NCI-H146 (cell line): Measurements from ENCODE around the gene UMODL1.
"Not testable (repeated sequence)": the region's sequence is repeated elsewhere in the genome, so short reads cannot be mapped to it uniquely, and the experiment has no call there.

Source experiments
- DNase-seq: peaks from one replicate; lab custom pipeline; 2025; lab: John Stamatoyannopoulos, UW

Gene UMODL1

GRCh38 chr21:42171091-42172053 lies 100.3 kb downstream of the UMODL1 start:
- peak; percentile 16 for DNase-seq

DNA sequence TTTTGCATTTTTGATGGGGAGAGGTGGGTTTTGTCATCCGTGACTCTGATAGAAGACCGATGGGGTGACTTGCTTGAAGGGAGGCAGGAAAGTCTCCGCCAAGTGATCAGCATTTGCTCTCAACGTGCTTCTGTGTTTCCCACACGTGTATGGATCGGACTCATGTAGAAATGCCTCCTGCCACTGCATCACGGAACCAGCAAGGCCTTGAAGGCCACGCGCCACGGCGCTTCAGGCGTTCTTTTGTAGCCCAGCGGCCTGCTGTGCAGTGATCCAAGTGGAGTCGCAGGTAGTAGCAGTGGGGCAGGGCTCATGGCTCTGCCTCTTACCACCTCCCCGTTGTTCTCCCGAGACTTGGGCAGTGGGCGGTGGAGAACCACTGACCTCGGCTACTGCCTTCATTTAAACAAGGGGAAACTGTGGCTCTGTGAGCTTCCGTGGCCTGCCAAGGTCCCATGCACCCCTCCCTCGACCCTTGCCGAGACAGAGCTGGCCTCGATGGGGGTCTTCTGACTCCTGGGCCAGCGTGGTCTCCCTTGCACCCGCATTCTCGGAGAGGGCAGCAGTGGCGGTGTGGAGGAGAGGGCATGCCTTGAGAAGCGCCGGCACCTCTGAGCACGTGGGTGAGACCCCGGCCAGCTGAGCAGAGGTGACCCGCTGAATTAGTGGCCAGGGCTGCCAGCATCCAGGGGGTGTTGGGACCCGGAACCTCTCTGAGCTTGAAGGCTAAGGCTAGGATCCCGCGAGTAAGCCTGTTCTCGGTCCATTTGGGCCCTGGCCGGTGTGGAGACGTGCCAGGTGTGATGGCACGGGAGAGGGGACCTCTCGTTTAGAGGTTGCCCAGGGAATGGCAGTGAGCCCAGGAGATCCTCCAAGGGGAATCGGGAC lies 101.7 kb downstream of the UMODL1 start:
- no peak for DNase-seq

- DNase-seq: no peak
These were observed 103.1 kb downstream of the UMODL1 start for GRCh38 chr21:42174173-42174572.

- DNase-seq: no peak
These were observed 104.1 kb downstream of the UMODL1 start for GRCh38 chr21:42175110-42175710.

DNA sequence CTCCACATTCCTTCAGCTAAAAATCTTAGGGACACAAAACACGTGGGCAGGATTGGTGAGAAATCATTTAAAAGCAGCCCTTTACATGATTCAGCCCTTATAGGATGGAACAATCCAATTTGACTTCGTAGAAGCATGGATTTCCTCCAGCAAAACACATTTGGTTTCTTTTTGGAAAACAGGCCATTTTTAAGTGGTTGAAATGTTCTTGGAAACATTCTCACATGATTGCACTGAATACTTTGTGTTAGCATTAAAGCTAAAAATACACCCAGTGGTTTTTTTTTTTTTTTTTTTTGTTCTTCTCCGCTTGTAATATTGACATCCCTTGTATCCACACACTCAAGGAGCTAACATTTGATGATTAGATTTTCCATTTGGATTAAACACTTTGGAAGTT lies 105.7 kb downstream of the UMODL1 start:
- DNase-seq: no peak

DNA sequence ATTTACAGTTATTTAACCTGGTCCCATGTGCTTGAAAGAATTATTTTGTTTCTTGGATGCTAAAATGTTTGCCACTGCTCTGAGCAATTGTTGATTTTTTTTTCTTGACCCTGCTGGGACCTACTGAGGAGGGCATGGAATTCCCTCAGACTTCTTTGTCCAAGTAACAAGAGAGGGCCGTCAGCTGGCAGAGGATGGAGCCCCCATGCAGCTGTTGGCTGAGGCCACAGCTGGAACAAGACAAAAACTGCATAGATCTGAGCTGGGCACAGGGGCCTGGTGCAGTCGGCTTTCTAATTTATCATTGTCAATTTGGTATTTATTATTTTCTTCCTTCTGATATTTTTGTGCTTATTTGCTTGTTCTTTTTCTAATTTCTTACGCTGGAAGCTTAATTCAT lies 108.2 kb downstream of the UMODL1 start:
- no peak for DNase-seq

GRCh38 chr21:42180001-42180400 lies 108.9 kb downstream of the UMODL1 start:
- DNase-seq: not testable (repeated sequence)

- DNase-seq: no peak
These were observed 111.7 kb downstream of the UMODL1 start for GRCh38 chr21:42182713-42183371.

- DNase-seq: no peak
These were observed 112.5 kb downstream of the UMODL1 start for GRCh38 chr21:42183374-42184266.

DNA sequence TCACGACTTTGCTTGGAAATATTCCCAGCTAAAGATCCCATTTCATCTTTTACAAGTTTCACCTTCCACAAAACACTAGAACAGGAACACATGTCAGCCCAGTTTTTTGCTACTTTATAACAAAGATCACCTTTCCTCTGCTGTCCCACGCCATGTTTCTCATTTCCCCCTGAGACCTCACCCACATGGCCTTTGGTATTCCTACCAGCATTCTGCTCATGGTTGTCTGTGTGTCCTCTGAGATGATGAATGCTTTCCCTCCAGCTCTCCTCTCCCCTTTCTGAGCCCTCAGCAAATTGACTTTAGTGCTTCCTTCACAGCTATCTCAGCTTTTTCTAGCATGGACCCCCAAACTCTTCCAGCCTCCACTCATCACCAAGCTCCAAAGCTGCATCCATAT lies 115.5 kb downstream of the UMODL1 start:
- no peak for DNase-seq

- no peak for DNase-seq
These were observed 117.0 kb downstream of the UMODL1 start for GRCh38 chr21:42187976-42188653.

DNA sequence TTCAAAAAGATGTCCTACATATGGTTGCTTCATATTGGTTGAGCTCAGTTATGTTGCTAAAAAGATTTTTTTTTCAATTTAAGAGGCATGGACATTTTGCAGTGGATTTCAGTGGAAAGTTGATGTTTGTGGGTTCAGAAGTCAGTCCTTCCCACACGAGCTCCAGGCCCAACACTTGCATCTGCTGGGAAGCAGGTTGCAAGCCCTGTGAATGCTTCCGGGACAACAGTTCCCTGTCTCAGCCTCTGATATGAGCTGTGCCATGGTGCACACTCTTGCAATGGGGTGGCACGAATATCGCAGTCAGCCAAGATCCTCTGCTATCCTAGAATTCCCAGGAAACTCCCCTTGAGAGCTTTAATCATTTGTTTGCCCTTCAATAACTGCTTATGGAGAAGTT lies 117.5 kb downstream of the UMODL1 start:
- no peak for DNase-seq

- DNase-seq: no peak
These were observed 118.3 kb downstream of the UMODL1 start for GRCh38 chr21:42189431-42189830.

DNA sequence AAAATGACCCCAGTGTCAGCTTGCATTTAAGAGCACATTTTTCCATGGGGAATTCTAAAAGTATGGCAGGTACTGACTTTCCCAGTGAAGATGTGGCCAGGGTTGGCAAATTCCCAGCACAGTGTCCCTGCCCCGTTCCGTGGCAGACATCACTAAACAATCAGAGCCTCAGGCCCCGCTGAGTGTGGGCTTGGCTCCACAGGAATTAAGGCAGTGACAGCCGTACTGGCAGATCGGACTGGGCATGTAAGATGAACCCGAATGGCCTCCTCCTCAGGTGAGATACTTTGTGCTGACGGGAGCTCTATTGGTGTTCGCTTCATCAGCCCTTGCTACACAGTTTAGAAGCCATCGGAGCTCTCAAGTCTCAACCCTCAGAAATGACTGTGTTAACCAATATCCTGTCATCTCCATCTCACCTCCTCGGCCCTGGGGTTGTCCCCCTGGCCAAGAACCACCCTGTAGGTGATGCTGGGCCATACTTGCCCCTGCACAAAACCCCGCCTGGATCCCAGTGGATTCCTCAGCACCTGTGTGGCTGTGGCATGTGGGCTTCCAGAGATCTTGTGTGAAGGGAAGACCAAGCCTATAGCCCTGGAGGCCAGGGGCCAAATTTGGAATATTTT lies 118.9 kb downstream of the UMODL1 start:
- DNase-seq: no peak

DNA sequence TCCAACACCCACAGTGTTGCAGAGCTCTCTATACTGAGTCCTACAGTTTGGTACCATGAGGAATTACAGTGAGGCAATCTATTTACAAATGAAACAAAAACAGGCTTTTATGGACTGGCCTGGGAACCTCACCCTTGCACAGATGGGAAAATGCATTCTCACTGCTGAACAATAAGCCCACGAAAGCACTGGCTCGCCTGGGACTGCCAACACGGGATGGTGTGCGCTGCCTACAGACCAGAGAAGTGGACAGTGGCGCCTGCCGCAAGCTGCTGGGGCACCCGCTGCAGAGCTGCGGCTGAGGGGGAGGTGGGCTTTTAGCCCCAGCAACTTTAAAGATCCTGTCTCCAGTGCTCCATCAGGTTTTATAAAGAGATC lies 119.4 kb downstream of the UMODL1 start:
- no peak for DNase-seq

GRCh38 chr21:42191064-42191463 lies 119.9 kb downstream of the UMODL1 start:
- no peak for DNase-seq

- DNase-seq: peak; percentile 18
These were observed 120.8 kb downstream of the UMODL1 start for GRCh38 chr21:42191696-42192595.
